Esophagus squamous epithelium (tissue), 5 donors: ENCODE data around the gene NKD2. TPM values are rescaled to one million over a fixed set of nuclear protein-coding genes. Genes with fewer than 3 reads are reported as not detected.

Experiments
- DNase-seq: peaks from one replicate; lab custom pipeline; 2025; lab: John Stamatoyannopoulos, UW
- H3K27ac ChIP-seq, 4 donors: fragments of 200-600 bp; sonication (generic); one replicate each; pipeline ENCODE4 v1.5.1; 2016 to 2019; ENCODE audit warnings: mild to moderate bottlenecking in 1 of 4
- H3K27me3 ChIP-seq, 4 donors: fragments of 200-600 bp; sonication (generic); 1 replicate in 3 of 4; 2 replicates in 1 of 4; pipeline versions ENCODE4 v1.5.1 to v1.6.0; 2017 to 2021; ENCODE audit warnings: antibody characterized with exemption in 1 of 4
- H3K36me3 ChIP-seq, 3 donors: fragments of 200-600 bp; sonication (generic); one replicate each; pipeline ENCODE4 v1.5.1; 2016 to 2019
- H3K4me1 ChIP-seq, 3 donors: fragments of 200-600 bp; sonication (generic); one replicate each; pipeline ENCODE4 v1.5.1; 2017 to 2019
- H3K4me3 ChIP-seq, 4 donors: fragments of 200-600 bp; sonication (generic); 1 replicate in 3 of 4; 2 replicates in 1 of 4; pipeline ENCODE4 v1.5.1; 2016 to 2019; ENCODE audit warnings: mild to moderate bottlenecking in 2 of 4, moderate library complexity in 1 of 4
- H3K9me3 ChIP-seq, 3 donors: fragments of 200-600 bp; sonication (generic); one replicate each; pipeline ENCODE4 v1.5.1; 2016 to 2019
- POLR2A ChIP-seq, 4 donors: fragments of 450-650 bp; IDR thresholded peaks; one replicate each; pipeline ENCODE4 v1.6.1; 2017; ENCODE audit warnings: antibody characterized with exemption in 4 of 4, mild to moderate bottlenecking in 4 of 4, moderate library complexity in 3 of 4
- WGBS, 2 donors: methylation state at CpG; one replicate each; pipeline ENCODE4 v1.1.5; 2018; 5-methylcytosine and 5-hydroxymethylcytosine counted together
- intact Hi-C: fragments of 100-400 bp; cut with DNase I; formaldehyde crosslinking; loops from one replicate; pipeline ENCODE4 v1.15.0; 2022
- total RNA-seq, 4 donors: library from RNA; depleted of rRNA; stranded (reverse); fragments of >200 nt; gene quantifications; one replicate each; pipeline ENCODE4 v1.1.0, GENCODE V29; 2016
- TF ChIP-seq, protein P1 (sequence below), 6 experiments: fragments of 450-650 bp in 4 of 6; fragments of 200-600 bp in 2 of 6; sonication (generic) in 2 of 6; IDR thresholded peaks; one replicate each; pipeline ENCODE4 v1.5.1; 2016 to 2019; ENCODE audit warnings: antibody characterized with exemption in 6 of 6, mild to moderate bottlenecking in 4 of 6, moderate library complexity in 4 of 6
- donor health status: DM: yes; HTN: yes; CAD: no.

NKD2 gene
- total RNA-seq, 4 donors from 2014 or later: 1.2 to 11.3 (median 1.5) TPM

DNA sequence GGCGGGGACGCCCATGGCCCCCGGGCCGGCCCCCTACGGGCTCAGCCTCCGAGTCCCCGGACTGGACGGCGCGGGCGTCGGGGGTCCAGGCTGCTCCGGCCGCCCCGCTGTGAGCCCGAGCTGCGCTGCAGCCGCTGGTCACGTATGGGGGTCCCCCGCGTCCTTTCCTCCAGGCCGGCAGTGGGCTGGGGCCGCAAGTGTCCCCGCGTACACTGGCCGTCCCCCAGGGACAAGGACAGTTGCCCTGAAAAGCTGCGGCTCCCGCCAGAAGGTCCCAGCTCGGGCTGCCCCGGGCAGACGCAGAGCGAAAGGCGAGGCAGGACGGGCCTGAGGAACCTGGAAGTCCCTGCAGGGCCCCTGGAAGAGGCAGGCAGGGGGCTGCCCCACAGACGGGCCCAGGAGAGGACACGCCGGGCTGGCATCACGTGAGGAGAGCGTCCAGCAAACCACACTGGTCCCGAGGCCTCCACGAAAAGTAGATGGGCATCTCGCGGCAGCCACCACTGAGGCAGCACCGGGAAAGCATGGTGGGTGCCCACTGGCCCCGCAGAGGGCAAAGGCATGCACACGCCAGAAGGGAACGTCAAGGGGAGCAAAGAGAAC, 3.3 kb upstream of the NKD2 start:
- Histone ChIP-seq H3K9me3 (no peaks in the 10 kb centered on the region), H3K36me3 (no peaks in the 10 kb centered on the region), H3K4me1 (peaks cover 29 to 65% (median 38%) of the 10 kb centered on the region in 3 donors), H3K27me3 (peaks cover 0 to 89% (median 10%) of the 10 kb centered on the region in 4 donors), H3K27ac (peak overlapping the region; percentile 62 to 83 (median 72)), H3K4me3 (peak overlapping the region; percentile 34 to 74 (median 48))
- TF ChIP-seq POLR2A (IDR thresholded peaks at IDR 0.05): no peak
- 82 to 92% methylated on average over 2 to 9 of the region's 47 CpGs for WGBS, 2 donors
- intact Hi-C loops: no loop called here
- no peak for DNase-seq

DNA sequence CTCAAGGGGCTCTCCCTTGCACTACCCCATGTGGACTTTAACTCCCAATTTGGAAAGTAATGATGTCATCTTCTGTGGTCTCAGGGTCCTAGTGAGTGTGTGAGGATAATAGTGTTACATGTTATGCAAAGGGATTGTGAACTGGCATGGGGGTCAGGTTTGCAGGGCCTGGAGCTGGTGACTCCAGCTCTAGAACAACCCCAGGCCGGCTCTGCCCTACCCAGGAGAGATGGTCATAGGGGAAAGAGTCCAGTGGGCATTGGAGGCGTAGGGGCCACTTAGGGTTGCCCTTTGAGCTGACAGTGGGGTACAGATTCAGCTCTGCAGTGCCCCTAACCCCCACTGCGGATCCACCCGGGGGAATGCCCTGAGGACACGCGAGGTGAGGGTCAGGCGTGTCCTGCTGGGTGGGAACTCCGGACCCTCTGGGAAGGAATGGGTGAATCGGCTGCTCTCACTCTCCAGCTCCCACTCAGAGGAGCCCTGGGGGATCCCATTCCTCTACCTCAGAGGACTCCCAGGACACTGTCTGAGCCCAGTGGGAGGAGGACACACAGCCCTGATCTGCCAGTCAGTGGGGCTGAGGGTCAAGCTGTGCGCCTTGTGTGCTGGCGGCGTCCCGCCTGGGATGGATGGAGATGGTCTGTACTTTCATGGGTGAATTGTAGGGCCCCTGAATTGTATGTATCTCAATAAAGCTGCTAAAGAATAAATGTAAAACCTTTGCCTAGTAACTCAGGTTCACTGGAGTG, 2.5 kb upstream of the NKD2 start:
- DNase-seq: no peak

DNA sequence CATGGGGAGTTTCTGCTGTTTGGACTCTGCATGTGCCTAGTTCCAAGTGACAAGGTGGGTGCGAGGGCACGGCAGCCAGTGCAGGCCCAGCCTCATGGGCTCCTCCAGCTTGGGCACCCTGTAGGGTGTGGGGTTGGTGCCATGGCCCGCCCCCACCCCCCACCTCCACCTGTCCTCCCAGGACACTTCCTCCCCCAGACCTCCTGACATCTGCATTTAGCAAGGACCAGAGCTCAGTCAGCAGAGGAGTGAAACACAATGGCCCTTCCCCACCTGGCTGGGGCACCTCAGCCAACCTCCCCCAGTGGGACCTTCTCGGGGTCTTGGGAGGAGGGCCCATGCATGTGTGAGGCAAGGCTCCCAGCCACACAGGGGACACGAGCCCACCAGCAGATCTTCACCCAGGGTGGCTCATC, 1.9 kb upstream of the NKD2 start:
- no peak for DNase-seq
- Histone ChIP-seq H3K4me1 (peaks cover 32 to 74% (median 38%) of the 10 kb centered on the region in 3 donors), H3K9me3 (no peaks in the 10 kb centered on the region), H3K27me3 (peaks cover 0 to 89% (median 10%) of the 10 kb centered on the region in 4 donors), H3K27ac (no peak overlapping the region), H3K36me3 (no peaks in the 10 kb centered on the region), H3K4me3 (no peak overlapping the region)
- WGBS, 2 donors: 94% methylated on average over 3 of the region's 5 CpGs; no CpG with 5 or more reads in 1 of the 2 donors
- TF ChIP-seq, protein P1, sequence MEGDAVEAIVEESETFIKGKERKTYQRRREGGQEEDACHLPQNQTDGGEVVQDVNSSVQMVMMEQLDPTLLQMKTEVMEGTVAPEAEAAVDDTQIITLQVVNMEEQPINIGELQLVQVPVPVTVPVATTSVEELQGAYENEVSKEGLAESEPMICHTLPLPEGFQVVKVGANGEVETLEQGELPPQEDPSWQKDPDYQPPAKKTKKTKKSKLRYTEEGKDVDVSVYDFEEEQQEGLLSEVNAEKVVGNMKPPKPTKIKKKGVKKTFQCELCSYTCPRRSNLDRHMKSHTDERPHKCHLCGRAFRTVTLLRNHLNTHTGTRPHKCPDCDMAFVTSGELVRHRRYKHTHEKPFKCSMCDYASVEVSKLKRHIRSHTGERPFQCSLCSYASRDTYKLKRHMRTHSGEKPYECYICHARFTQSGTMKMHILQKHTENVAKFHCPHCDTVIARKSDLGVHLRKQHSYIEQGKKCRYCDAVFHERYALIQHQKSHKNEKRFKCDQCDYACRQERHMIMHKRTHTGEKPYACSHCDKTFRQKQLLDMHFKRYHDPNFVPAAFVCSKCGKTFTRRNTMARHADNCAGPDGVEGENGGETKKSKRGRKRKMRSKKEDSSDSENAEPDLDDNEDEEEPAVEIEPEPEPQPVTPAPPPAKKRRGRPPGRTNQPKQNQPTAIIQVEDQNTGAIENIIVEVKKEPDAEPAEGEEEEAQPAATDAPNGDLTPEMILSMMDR (IDR thresholded peaks at IDR 0.05): no peak
- TF ChIP-seq POLR2A (IDR thresholded peaks at IDR 0.05): no peak
- intact Hi-C loops: no loop called here

More for the DNA sequence above, 2.5 kb upstream of the NKD2 start:
- intact Hi-C loops: no loop called here
- 100% methylated on average over 1 to 4 of the region's 13 CpGs for WGBS, 2 donors
- no peak overlapping the region for H3K27ac ChIP-seq
- TF ChIP-seq, protein P1 (IDR thresholded peaks at IDR 0.05): no peak
- no peak for TF ChIP-seq POLR2A (IDR thresholded peaks at IDR 0.05)
- H3K4me3 ChIP-seq: no peak overlapping the region
- H3K4me1 ChIP-seq: peaks cover 32 to 72% (median 38%) of the 10 kb centered on the region in 3 donors
- H3K36me3 ChIP-seq: no peaks in the 10 kb centered on the region
- H3K27me3 ChIP-seq: peaks cover 0 to 89% (median 10%) of the 10 kb centered on the region in 4 donors
- no peaks in the 10 kb centered on the region for H3K9me3 ChIP-seq

DNA sequence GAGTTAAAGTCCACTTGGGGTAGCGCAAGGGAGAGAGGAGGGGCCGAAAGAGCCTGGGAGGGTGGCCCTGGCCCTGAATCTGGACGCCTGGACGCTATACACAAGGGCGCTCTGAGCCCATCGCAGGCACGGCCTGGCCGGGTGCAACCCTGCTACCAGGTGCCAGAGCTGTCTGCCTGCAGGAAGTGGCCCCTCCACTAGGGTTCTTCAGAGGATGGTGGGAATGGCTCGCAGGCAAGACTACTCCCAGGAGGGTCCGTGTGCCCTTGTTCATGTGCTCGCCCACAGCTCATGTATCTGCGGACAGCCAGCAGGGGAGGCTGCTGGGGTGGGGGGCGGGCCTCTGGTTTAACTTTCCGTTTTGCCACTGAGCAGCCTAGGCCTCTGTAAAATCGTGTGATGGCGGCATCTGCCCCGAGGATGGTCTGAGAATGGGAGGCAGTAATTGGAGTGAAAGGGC, 1.4 kb upstream of the NKD2 start:
- Histone ChIP-seq H3K27ac (no peak overlapping the region), H3K27me3 (peaks cover 0 to 90% (median 10%) of the 10 kb centered on the region in 4 donors), H3K4me3 (no peak overlapping the region), H3K9me3 (no peaks in the 10 kb centered on the region), H3K4me1 (peaks cover 32 to 74% (median 38%) of the 10 kb centered on the region in 3 donors), H3K36me3 (no peaks in the 10 kb centered on the region)
- no peak for DNase-seq
- 56 to 90% methylated on average over 5 to 8 of the region's 17 CpGs for WGBS, 2 donors
- intact Hi-C loops: no loop called here
- TF ChIP-seq, protein P1 (IDR thresholded peaks at IDR 0.05): no peak
- TF ChIP-seq POLR2A (IDR thresholded peaks at IDR 0.05): no peak

GRCh38 chr5:1007681-1008450, 736 bp upstream of the NKD2 start:
- Histone ChIP-seq H3K27me3 (peaks cover 0 to 93% (median 10%) of the 10 kb centered on the region in 4 donors), H3K27ac (peak overlapping the region in 1 of 4 donors; percentile 67), H3K9me3 (no peaks in the 10 kb centered on the region), H3K36me3 (no peaks in the 10 kb centered on the region), H3K4me3 (peak overlapping the region in 3 of 4 donors; percentile 36 to 75 (median 57)), H3K4me1 (peaks cover 32 to 73% (median 38%) of the 10 kb centered on the region in 3 donors)
- no peak for DNase-seq
- 40 to 56% methylated on average over 12 to 16 of the region's 23 CpGs for WGBS, 2 donors
- intact Hi-C loops: no loop called here
- no peak for TF ChIP-seq POLR2A (IDR thresholded peaks at IDR 0.05)
- TF ChIP-seq, protein P1 (IDR thresholded peaks at IDR 0.05): no peak
